Activated effector memory CD4-positive, alpha-beta T cell treated with Interleukin-2 at 50 U/mL for 16 hours (primary cell): Measurements from ENCODE around the gene CDH4.

Experiments used
- DNase-seq: peaks from one replicate; pipeline ENCODE4 v3.0.0-alpha.2; 2020

CDH4 gene

GRCh38 chr20:61521687-61522420, 269.8 kb downstream of the CDH4 start:
- no peak for DNase-seq

- no peak for DNase-seq
These were observed 270.5 kb downstream of the CDH4 start for GRCh38 chr20:61522498-61523090.

- DNase-seq = no peak
These were observed 271.1 kb downstream of the CDH4 start for GRCh38 chr20:61523145-61523544.

GRCh38 chr20:61524951-61525666, 273.0 kb downstream of the CDH4 start:
- no peak for DNase-seq

GRCh38 chr20:61525781-61526431, 273.8 kb downstream of the CDH4 start:
- no peak for DNase-seq

- DNase-seq = no peak
These were observed 274.8 kb downstream of the CDH4 start for GRCh38 chr20:61526907-61527306.

- DNase-seq = no peak
These were observed 275.6 kb downstream of the CDH4 start for GRCh38 chr20:61527626-61528025.

- no peak for DNase-seq
These were observed 276.5 kb downstream of the CDH4 start for GRCh38 chr20:61528591-61528990.

- DNase-seq = no peak
These were observed 277.3 kb downstream of the CDH4 start for GRCh38 chr20:61529354-61529753.

GRCh38 chr20:61531553-61532345, 279.7 kb downstream of the CDH4 start:
- no peak for DNase-seq

GRCh38 chr20:61532736-61533135, 280.7 kb downstream of the CDH4 start:
- DNase-seq = no peak

GRCh38 chr20:61533231-61533631, 281.2 kb downstream of the CDH4 start:
- DNase-seq = no peak

- no peak for DNase-seq
These were observed 282.3 kb downstream of the CDH4 start for GRCh38 chr20:61534346-61534745.

- DNase-seq = no peak
These were observed 283.0 kb downstream of the CDH4 start for GRCh38 chr20:61535091-61535490.

GRCh38 chr20:61535536-61535935, 283.5 kb downstream of the CDH4 start:
- no peak for DNase-seq

- DNase-seq = no peak
These were observed 283.9 kb downstream of the CDH4 start for GRCh38 chr20:61535956-61536355.

GRCh38 chr20:61536671-61537070, 284.6 kb downstream of the CDH4 start:
- DNase-seq = no peak

GRCh38 chr20:61537239-61538182, 285.4 kb downstream of the CDH4 start:
- no peak for DNase-seq

- DNase-seq = no peak
These were observed 286.3 kb downstream of the CDH4 start for GRCh38 chr20:61538183-61538942.

GRCh38 chr20:61538943-61539265, 286.8 kb downstream of the CDH4 start:
- no peak for DNase-seq
